HG03039 (cell line): ENCODE measurements around the gene FBXO38.

ENCODE experiments used
- ATAC-seq: cut with Tn5 transposase; IDR thresholded peaks from one replicate; pipeline ENCODE4 v1.9.1; 2021; ENCODE audit warnings: mild to moderate bottlenecking, moderate library complexity; ENCODE audit not compliant: unreplicated experiment

The FBXO38 gene

GRCh38 chr5:148471379-148471778 lies 87.6 kb downstream of the FBXO38 start:
- ATAC-seq, result no peak

GRCh38 chr5:148474025-148474511 lies 90.3 kb downstream of the FBXO38 start:
- ATAC-seq, result no peak

GRCh38 chr5:148476302-148476701 lies 92.5 kb downstream of the FBXO38 start:
- ATAC-seq, result no peak

GRCh38 chr5:148477429-148477828 lies 93.7 kb downstream of the FBXO38 start:
- ATAC-seq, result no peak

- ATAC-seq, result no peak
Measured at GRCh38 chr5:148482196-148482595, 98.4 kb downstream of the FBXO38 start.

- ATAC-seq, result peak; percentile 78
Measured at GRCh38 chr5:148482697-148483462, 99.1 kb downstream of the FBXO38 start.

- no peak for ATAC-seq
Measured at GRCh38 chr5:148483750-148484149, 100.0 kb downstream of the FBXO38 start.

- ATAC-seq, result no peak
Measured at GRCh38 chr5:148484651-148485050, 100.9 kb downstream of the FBXO38 start.

GRCh38 chr5:148486456-148486855 lies 102.7 kb downstream of the FBXO38 start:
- no peak for ATAC-seq

- no peak for ATAC-seq
Measured at GRCh38 chr5:148488757-148489156, 105.0 kb downstream of the FBXO38 start.

GRCh38 chr5:148491015-148491792 lies 107.4 kb downstream of the FBXO38 start:
- no peak for ATAC-seq

GRCh38 chr5:148491793-148492184 lies 108.0 kb downstream of the FBXO38 start:
- ATAC-seq, result no peak

- ATAC-seq, result no peak
Measured at GRCh38 chr5:148492351-148492750, 108.6 kb downstream of the FBXO38 start.
